Progenitor cell of endocrine pancreas (in vitro differentiated cells): ENCODE data around the gene PDX1. TPM values are rescaled to one million over a fixed set of nuclear protein-coding genes. Genes with fewer than 3 reads are reported as not detected.
A peak's percentile ranks its signal among the peaks of the same experiment; 100 is the strongest.

Experiments used
- DNase-seq: peaks from one replicate; pipeline ENCODE4 v3.0.0; 2021; ENCODE audit warnings: low spot score; ENCODE audit not compliant: unreplicated experiment
- H3K27ac Mint-ChIP-seq: 2 replicates; pipeline ENCODE4 v1.8.0; 2021; ENCODE audit warnings: mild to moderate bottlenecking, moderate library complexity, mixed read lengths
- H3K27me3 Mint-ChIP-seq: 2 replicates; pipeline ENCODE4 v1.8.0; 2021; ENCODE audit warnings: mixed read lengths
- H3K36me3 Mint-ChIP-seq: 2 replicates; pipeline ENCODE4 v1.8.0; 2022; ENCODE audit warnings: mixed read lengths; ENCODE audit not compliant: insufficient read depth
- H3K4me1 Mint-ChIP-seq: 2 replicates; pipeline ENCODE4 v1.8.0; 2021; ENCODE audit warnings: low read depth, mixed read lengths
- H3K4me3 Mint-ChIP-seq: 2 replicates; pipeline ENCODE4 v1.8.0; 2021; ENCODE audit warnings: low read depth, mild to moderate bottlenecking, moderate library complexity, mixed read lengths
- H3K9me3 Mint-ChIP-seq: 2 replicates; pipeline ENCODE4 v1.8.0; 2021; ENCODE audit warnings: low read depth, mixed read lengths
- total RNA-seq: library from RNA; stranded (reverse); gene quantifications from 2 replicates; pipeline ENCODE4 v1.2.1, GENCODE V29; 2021
- TF ChIP-seq, protein P1 (sequence below): fragments of 200-600 bp; sonication (generic); IDR thresholded peaks from one replicate; pipeline ENCODE4 v1.5.0; 2021; ENCODE audit warnings: antibody characterized with exemption, mild to moderate bottlenecking; ENCODE audit not compliant: unreplicated experiment

PDX1 gene
- total RNA-seq, 1 donor from 2014 or later = 303 TPM

DNA sequence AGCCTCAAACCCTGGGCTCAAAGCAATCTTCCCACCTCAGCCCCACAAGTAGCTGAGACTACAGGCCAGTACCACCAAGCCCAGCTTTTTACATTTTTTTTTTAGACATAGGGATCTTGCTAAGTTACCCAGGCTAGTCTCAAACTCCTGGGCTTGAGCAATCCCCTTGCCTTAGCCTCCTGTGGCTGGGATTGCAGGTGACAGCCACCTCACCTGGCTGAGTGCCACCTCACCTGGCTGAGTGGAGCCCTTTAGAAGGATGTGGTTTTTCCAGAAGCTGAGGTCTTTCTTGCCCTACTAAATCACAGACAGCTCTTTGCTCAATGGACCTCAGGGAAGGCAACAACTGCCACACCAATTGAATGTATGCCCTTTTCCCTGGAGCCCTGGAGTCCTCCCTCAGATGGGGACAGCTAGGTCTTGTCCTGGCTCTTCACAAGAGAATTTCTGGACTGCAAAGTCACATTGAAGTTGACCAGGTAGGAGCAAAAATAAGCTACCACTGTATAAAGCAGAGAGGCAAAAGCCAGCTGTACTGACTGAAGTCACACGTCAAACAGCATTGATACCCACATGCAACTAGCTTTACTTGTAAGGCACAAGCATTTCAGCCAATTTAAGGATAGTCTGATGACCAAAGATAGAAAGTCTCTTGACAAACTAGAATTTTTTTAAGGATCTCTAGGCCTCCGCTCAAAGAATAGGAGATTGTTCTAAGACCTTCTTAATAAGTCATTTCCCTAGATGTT, 14.0 kb downstream of the PDX1 start:
- H3K27me3 Mint-ChIP-seq = peaks cover 3% of the 10 kb centered on the region

DNA sequence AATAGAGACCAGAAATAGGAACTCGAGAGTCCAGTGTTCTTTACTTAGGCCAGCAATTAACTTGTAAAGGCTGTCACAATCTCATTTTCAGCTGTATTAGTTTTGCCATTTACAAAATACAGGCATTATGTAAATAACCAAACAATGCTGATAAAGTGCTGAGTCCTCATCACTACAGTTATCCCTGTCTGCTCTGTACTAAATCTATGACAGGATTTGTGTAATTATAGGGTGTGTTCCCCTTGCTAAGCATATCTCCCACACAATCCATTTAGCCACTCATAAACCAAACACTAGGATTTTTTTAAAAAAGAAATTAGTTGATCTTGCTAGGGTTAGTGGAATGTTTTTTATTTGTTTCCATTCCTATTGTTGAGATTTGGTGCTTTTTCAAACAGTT, 23.2 kb downstream of the PDX1 start:
- TF ChIP-seq, protein P1, sequence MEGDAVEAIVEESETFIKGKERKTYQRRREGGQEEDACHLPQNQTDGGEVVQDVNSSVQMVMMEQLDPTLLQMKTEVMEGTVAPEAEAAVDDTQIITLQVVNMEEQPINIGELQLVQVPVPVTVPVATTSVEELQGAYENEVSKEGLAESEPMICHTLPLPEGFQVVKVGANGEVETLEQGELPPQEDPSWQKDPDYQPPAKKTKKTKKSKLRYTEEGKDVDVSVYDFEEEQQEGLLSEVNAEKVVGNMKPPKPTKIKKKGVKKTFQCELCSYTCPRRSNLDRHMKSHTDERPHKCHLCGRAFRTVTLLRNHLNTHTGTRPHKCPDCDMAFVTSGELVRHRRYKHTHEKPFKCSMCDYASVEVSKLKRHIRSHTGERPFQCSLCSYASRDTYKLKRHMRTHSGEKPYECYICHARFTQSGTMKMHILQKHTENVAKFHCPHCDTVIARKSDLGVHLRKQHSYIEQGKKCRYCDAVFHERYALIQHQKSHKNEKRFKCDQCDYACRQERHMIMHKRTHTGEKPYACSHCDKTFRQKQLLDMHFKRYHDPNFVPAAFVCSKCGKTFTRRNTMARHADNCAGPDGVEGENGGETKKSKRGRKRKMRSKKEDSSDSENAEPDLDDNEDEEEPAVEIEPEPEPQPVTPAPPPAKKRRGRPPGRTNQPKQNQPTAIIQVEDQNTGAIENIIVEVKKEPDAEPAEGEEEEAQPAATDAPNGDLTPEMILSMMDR = no peak
- peak overlapping the region; percentile 79 for H3K27ac Mint-ChIP-seq
- H3K9me3 Mint-ChIP-seq = peaks cover 15% of the 10 kb centered on the region
- H3K4me3 Mint-ChIP-seq = no peak overlapping the region
- peaks cover 18% of the 10 kb centered on the region for H3K4me1 Mint-ChIP-seq
- H3K27me3 Mint-ChIP-seq = no peaks in the 10 kb centered on the region
- no peak for DNase-seq
- peaks cover 62% of the 10 kb centered on the region for H3K36me3 Mint-ChIP-seq

More for the DNA sequence above, 14.0 kb downstream of the PDX1 start:
- H3K9me3 Mint-ChIP-seq = peaks cover 6% of the 10 kb centered on the region
- peaks cover 22% of the 10 kb centered on the region for H3K4me1 Mint-ChIP-seq
- H3K36me3 Mint-ChIP-seq = peaks cover 55% of the 10 kb centered on the region
- H3K27ac Mint-ChIP-seq = peak overlapping the region; percentile 82
- no peak for DNase-seq
- H3K4me3 Mint-ChIP-seq = no peak overlapping the region
- TF ChIP-seq, protein P1 = no peak

DNA sequence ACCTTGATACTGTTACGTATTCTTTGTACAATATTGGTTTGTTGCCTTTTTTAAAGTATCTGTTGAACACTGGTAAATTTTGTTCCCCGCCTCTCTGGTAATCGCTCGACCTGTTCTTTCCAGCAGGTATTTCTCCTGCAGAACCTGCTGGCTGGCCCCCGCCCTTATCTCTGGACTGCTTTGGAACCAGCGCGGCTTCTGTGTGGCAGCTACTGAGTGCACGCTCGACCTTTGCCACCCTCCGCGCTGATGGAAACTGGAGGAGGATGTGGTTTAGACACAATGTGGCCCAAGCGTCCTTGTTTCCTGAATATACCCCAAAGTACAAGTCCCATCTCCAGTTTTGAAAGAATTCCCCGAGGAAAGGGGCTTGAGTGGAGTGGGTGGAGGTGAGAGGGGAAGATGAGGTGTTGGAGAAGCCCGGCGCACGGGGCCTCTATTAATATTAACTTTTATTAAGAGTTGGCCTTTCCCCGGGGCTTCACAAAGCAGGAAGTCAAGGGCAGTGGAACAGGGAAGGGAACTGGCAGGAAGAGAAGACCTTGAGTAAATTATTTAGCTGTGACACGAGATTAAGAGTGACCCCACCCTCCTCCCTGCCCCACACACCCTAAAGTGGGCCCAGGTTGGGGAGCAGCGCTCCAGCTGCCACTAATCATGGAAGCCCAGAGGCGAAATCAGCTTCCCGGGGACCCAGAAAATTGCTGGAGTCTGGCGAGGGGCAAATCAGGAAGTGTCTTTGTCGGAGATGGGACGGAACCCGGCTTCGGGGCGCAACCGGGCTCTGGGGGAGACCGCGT, 33.3 kb downstream of the PDX1 start:
- no peak for DNase-seq
- H3K4me1 Mint-ChIP-seq = peaks cover 41% of the 10 kb centered on the region
- peaks cover 3% of the 10 kb centered on the region for H3K27me3 Mint-ChIP-seq
- peak overlapping the region; percentile 70 for H3K4me3 Mint-ChIP-seq
- peaks cover 7% of the 10 kb centered on the region for H3K9me3 Mint-ChIP-seq
- TF ChIP-seq, protein P1 = no peak
- H3K27ac Mint-ChIP-seq = peak overlapping the region; percentile 96
- peaks cover 19% of the 10 kb centered on the region for H3K36me3 Mint-ChIP-seq

DNA sequence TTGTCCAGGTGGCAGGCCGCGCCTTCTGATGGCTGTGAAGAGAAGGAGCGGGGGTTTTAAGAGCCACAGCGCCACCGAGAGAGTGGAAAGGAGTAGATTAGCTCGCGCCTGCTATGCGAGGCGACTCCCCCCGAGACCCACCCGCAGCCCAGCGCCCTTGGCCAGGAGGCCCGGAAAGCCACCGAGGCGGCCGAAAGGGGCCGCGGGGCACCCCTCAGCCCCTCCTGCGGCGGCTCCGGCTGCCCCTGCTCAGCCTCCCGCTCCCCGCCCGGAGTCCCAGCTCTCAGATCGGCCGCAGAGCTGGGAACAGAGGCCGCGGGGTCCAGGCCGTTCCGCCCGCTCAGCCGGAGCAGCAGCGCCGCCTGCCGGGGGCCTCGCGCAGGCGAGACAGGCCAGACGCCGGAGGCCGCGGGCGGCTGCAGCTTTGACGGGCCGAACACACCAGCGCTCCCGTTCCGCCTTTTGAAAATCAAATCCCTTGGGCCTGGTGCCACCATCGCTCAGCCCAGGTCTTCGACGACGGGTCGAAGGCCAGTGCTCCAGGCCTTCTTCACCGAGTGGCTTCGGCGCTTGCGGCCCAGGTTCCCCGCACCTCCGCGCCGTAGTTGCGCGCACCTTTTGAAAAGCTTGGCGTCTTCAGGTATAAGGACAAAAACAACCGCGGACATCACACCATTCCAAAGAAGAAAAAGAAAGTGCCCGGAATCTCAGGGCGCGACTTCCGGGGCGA, 34.0 kb downstream of the PDX1 start:
- peaks cover 44% of the 10 kb centered on the region for H3K4me1 Mint-ChIP-seq
- TF ChIP-seq, protein P1 = peak; percentile 95

DNA sequence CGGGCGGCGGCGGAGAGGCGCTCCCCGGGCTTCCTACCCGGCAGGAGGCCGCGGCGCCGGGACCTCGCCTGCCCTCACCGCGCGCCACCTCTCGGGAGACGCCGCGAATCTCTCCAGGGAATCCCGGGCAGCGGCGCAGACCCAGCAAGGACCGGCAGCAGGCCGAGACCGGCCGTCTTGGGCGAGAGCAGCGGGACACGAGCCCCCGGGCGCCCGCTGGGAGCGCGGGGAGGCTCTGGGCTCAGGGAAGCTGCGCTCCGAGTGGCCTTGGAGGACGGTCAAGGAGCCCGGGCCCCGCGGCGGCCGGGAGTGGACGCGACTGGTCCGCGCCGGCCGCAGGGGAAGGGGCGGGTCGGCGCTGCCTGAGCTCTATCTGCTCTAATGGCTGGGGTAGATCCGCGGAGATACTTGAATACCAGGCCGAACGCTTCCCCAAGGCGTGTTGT, 34.6 kb downstream of the PDX1 start:
- H3K27me3 Mint-ChIP-seq = peaks cover 3% of the 10 kb centered on the region
- peak overlapping the region; percentile 75 for H3K4me3 Mint-ChIP-seq
- peak overlapping the region; percentile 81 for H3K27ac Mint-ChIP-seq
- H3K9me3 Mint-ChIP-seq = peaks cover 7% of the 10 kb centered on the region
- TF ChIP-seq, protein P1 = no peak
- DNase-seq = no peak
- peaks cover 47% of the 10 kb centered on the region for H3K4me1 Mint-ChIP-seq
- peaks cover 11% of the 10 kb centered on the region for H3K36me3 Mint-ChIP-seq

More for the DNA sequence above, 34.0 kb downstream of the PDX1 start:
- Mint-ChIP-seq H3K36me3 (peaks cover 15% of the 10 kb centered on the region), H3K9me3 (peaks cover 7% of the 10 kb centered on the region), H3K27ac (peak overlapping the region; percentile 96), H3K27me3 (peaks cover 3% of the 10 kb centered on the region), H3K4me3 (peak overlapping the region; percentile 75)
- DNase-seq = peak; percentile 88
